NCI-H1417 (cell line): ENCODE data around the gene ITK.
"Not testable (repeated sequence)": the region's sequence is repeated elsewhere in the genome, so short reads cannot be mapped to it uniquely, and the experiment has no call there.

Experiments
- DNase-seq, 3 experiments: peaks; one replicate each; lab custom pipeline; 2025; lab: John Stamatoyannopoulos, UW

Gene ITK

GRCh38 chr5:157210652-157211051 lies 30.0 kb downstream of the ITK start:
- DNase-seq = not testable (repeated sequence)

DNA sequence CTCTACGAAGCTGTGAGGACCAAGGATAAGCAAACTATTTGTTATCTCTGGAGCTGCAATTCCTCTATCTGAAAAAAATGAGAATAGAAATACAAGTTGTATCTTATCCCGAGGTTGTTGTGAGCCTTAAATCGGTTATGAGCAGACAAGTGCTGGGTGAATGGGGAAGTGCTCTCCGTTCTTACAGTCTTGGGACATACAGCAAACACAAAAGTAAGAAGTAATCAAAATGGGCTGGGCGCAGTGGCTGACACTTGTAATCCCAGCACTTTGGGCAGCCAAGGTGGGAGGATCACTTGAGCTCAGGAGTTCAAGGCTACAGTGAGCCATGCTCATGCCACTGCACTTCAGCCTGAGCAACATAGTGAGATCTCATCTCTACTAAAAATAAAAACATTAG lies 31.7 kb downstream of the ITK start:
- DNase-seq = no peak

DNA sequence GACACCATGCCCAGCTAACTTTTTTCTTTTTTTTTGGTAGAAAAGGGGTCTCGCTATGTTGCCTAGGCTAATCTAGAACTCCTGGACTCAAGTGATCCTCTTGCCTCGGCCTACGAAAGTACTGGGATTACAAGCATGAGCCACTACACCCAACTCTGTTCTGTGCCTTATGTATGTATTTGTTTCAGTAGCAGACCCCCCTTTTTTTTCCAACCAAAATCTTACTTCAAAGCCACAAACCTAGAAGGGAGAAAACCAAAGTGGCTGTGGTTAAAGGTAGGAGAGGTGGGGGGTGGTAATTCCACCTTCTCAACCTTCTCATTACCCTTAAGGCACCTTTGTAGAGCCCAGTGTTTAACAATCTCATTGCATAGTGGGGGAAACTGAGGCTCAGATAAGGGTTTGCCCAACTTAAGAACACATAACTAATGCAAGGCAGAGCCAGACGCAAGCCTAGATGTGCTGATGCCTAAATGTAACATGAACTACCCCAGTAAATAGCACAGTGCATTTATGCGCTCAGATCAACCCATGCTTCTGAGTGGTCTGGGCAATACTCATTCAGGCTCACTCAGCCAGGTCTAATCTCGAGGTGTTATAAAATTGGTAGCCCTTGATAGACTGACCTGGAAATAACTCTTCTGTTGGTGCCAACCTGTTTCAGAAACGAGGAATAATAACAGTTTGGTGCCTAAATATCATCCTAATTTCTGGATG lies 33.0 kb downstream of the ITK start:
- no peak for DNase-seq

DNA sequence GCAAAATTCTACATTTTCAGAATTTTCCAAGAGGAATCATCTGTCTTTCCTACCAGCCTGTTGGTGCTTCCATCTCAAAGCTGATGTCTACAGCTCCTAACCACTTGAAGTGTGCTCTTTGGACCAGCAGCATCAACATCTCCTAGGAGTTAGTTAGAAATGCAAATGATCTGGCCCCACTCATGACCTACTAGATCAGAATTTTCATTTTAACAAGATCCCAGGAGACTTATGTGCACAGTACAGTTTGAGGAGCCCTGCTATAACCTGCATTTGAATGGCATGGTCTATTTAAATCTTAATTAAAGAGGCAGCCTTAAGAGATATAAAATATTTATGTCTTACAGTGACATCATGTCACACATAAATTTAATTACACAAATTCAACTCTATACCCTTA lies 33.8 kb downstream of the ITK start:
- no peak for DNase-seq

DNA sequence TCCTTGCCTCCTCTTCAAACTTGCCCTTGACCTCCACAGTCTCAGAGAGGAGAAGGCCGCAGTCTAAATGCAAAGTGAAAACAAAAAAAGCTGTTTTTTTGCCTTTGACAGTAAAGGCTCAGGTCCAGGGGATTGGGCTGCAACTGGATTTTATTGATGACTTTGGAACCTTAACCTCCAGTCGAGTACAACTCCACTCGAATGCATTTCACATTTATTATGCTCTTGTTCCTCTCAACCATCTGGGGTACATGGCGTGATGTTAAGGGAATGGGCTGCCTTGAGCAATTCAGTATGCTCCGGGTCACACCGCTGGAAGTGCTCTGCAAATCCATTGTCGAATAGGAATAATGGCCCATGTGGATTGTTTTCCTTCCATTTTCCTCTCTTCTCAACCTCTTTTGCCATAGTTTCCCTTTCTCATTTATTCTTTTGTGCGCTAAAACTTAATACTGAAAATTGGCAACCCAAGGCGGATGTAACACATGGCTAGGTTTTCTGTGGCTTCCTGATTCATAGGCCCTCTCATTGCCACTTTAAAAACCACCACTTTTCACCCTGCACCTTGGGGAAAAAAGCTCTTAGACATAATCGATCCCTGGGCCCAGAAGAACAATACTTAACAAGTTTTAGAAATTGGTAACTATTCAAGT lies 34.3 kb downstream of the ITK start:
- no peak for DNase-seq

DNA sequence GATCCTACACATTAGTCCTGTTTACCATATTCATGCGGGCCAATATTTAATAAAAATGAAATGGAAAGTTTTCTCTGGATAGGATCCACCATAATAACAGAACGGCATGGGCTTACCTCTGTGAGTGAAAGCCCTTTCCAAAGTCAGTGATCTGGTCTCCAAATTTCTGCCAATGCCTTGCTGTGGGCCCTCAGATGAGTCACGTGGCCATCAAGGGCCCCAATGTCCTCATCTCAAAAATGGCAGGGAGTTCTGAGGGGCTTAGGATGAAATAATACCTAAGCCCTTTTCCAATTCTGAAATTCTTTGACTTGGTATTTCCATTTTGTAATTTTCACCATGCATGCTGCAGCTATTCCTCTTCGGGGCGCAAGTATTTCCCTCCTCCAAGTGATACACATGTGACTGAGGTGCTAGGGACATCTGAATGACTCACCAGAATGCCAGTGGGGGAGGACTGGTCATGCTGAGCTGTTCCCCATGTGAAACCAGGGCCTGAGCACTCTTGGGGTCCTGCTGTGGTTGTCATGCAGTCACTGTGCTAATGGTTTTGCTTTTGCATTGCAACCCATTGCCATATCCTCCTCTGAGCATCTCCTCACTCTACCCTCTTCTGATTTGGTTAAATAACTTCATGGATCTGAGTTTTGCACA lies 35.0 kb downstream of the ITK start:
- no peak for DNase-seq

- DNase-seq = no peak
Observed at GRCh38 chr5:157216391-157217142, 35.9 kb downstream of the ITK start.

DNA sequence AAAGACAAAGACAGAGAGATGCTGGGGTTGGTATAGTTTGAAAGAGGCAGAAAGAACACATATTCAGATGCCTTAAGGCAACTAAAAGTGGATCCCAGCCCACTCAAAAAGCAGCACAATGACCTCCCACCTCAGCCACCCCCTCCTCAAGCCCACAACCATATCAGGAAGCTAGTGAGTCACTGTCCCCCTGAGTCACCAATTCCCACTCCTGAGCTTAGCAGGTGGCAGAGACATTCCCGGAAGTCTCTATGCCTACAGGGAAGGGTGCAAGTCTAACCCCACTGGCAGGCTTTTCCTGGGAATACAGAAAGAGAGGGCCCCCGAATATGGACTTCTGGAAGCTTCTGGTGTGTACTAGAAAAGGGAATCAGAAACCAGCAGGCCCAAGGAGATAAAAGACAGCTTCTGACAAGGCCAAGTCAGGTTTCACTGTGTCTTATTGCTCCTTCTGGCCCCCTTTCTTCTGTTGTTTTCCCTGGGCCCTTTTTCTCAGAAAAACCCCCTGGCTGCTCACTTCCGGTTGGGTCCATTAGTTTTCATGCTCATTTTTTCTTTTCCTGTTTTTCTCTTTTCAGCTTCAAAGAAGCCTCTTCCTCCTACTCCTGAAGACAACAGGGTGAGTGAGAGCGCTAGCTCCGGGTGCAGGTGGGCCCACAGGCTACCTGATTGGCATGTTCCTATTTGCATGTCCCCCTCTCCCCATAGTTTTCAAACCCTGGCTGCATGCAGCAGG lies 36.8 kb downstream of the ITK start:
- no peak for DNase-seq

DNA sequence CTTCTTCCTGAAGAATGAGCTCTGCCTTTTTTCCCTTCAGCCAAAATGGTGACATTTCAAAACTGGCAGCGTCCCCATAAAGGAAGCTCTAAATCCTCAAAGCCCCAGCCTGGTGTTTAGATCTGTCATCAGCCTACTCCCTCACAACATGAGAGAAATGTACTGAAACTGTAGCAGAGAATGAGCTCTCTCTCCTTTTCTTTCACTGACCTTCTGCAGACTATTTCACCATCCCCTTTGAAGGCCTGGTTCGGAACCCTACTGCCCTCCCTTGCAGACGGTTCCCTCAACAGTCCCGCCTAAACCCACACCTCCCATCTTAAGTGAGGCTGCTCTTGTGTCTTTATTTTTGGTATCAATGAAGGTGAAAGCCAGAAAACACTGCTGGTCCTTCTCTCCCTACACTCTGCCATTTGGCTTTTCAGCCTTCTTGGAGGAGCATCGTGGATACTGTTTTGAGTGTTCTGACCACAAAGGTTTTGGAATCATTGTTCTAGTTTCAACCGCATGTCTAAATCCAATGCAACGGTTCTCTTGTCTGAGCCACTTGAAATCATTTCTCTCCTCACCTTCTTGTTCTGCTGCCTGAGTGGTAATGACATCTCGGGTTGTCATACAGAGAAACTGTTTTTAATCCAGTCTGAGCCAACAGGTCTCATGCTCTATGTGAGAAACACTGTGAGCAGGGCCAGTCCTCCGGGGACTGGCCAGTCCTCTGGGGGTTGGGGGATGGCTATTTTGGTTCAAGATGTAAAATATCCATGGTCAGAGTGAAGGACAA lies 39.0 kb downstream of the ITK start:
- DNase-seq = peak in 1 of 3 experiments; percentile 28

- no peak for DNase-seq
Observed at GRCh38 chr5:157221959-157222358, 41.3 kb downstream of the ITK start.

GRCh38 chr5:157222506-157223230 lies 42.0 kb downstream of the ITK start:
- DNase-seq = no peak

DNA sequence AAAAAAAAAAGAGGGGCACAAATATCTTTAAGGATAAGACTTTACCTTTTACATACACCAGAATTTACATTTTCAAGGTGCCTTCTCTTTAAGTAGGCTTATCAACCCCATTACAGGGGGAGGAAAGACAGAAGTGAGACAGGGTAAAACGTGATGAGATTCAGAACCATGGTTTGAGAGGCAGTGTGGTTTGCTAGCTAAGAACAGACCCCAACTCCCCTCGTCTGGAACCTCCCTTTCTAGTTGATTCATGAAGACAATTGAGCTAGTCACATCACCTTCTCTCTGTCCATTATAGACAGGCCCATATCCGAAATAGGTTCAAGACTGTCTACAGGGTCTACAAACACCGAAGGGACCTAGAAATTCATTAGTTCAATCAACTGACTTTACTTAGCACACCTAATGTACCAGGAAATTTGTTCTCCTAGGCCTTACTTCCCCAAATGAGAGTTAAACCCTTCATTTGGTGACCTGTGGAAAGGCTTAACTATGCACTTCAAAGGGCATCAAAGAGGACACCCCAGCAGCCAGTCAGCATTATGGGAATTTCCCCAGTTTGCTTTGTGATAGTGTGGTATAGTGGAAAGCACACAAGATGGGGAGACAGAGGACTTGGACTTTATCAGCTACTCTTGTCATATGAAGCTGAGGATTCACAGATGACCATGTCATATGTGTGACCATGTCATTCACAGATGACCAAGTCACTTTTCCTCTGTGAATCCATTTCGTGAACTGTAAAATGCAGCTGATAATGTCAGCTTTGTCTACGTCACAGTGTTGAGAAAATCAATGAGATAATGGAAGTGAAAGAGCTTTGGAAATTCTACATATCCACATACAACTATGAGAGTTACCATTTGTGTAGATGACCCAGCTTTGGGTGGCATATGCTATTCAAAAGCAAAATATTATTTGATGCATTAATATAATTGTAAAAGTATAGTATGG lies 45.1 kb downstream of the ITK start:
- no peak for DNase-seq

DNA sequence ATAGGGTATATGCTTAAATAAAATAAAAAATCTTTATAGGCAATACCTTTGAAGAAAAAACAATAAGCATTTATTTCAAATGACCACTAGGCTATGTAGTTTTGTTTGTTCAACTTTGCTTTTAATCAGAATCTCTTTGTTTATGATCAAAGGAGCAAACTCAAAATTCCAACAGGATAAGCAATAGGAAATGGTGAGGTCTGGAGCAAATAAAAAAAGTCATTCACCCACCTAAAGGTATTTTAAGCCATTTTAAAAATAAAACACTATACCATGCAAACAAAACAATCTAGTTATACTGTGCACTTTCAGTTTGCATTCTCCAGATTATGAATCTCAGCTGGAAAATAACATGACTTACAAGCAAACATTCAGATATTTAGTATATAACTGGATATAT lies 50.0 kb downstream of the ITK start:
- DNase-seq = no peak

GRCh38 chr5:157232706-157233105 lies 52.1 kb downstream of the ITK start:
- no peak for DNase-seq

GRCh38 chr5:157233515-157233914 lies 52.9 kb downstream of the ITK start:
- DNase-seq = no peak

DNA sequence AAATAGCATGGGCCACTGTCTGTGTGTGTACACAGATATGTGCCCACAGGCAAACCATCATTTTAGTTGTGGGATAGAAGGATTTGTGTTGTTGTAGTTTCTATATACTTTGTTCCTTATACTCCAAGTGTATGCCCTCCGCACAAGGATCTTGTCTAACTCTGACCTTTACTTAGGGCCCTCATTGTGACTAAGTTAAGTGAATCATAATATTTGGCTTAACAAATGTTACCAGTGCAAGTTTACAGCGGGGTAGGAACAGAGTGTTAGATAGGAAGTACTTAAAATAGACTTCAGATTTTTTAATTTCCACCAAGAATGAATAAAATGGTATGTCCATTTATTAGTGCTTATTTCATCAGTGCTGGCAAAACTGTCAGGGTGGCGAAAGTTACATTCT lies 55.8 kb downstream of the ITK start:
- DNase-seq = no peak

DNA sequence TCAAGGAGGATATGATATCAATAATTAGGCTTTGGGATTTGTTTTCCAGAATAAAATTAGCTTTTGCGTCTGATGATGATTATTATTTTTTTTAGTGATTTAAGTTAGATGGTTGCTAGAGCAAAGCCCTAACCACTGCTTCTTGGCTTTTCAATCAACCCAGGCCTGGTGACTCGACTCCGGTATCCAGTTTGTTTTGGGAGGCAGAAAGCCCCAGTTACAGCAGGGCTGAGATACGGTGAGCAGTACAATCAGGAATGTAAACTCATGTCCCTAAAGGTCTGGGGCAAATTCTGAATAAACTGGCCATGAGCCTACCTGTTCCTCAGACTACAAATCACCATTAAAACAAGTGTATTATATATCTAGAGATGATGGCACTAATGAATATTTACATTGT lies 60.8 kb downstream of the ITK start:
- DNase-seq = no peak

DNA sequence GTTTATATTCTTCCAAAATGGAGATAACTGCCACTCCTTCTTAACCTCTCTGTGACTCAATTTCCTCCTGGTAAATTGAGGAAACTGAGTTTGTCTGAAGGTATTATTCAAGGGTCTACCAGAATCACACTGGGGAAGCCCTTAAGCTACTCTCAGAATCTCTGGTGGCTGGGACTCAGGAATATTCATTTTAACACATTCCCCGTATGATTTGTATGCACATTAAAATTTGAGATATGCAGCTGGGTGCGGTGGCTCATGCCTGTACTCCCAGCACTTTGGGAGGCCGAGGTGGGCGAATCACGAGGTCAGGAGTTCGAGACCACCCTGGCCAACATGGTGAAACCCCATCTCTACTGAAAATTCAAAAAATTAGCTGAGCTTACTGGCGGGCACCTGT lies 64.1 kb downstream of the ITK start:
- not testable (repeated sequence) for DNase-seq

DNA sequence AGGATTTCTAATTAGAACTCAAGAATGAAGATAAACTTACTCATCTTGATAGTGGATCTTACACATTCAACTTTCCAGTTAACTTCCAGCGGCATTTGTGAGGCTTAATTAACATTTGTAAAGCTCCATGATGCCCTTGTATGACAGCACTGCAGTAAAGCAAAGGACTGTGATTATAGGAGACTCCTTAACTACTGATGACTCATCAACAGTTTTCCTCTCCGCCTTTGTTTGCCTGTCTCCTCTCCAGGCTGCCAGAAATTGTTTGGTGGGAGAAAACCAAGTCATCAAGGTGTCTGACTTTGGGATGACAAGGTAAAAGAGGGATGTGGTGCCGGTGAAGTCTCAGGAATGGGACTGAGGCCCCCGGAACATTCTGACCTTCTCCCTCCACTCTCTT lies 64.8 kb downstream of the ITK start:
- peak in 2 of 3 experiments; percentile 41 to 61 for DNase-seq
